ENCODE data around the gene TTC34. TPM values are rescaled to one million over a fixed set of nuclear protein-coding genes. Genes with fewer than 3 reads are reported as not detected.

Gene TTC34
- total RNA-seq, 4 donors from 2014 or later, result not detected

- Histone ChIP-seq H3K4me3 (no peak overlapping the region), H3K4me1 (no peaks in the 10 kb centered on the region), H3K27ac (no peak overlapping the region), H3K9me3 (no peaks in the 10 kb centered on the region), H3K27me3 (peaks cover 0 to 8% (median 0%) of the 10 kb centered on the region in 3 donors), H3K36me3 (no peaks in the 10 kb centered on the region)
- ATAC-seq, result no peak
- DNase-seq, result no peak
- in situ Hi-C loops (cut with MboI; ENCODE audit: low sequenced_read_pairs in 4 of 4) (no loop called here), intact Hi-C loops (cut with DNase I; ENCODE audit: low total_unique reads) (no loop called here)
- TF ChIP-seq POLR2A (IDR thresholded peaks at IDR 0.05) (no peak), CTCF (IDR thresholded peaks at IDR 0.05 in 4 of 5, conservative IDR thresholded peaks at IDR 0.05 in 1 of 5) (no peak)
These were observed 32.1 kb upstream of the TTC34 start for GRCh38 chr1:2833454-2834145.

GRCh38 chr1:2832506-2833453, 31.3 kb upstream of the TTC34 start:
- no peaks in the 10 kb centered on the region for H3K9me3 ChIP-seq
- in situ Hi-C loops (cut with MboI; ENCODE audit: low sequenced_read_pairs in 4 of 4) (no loop called here), intact Hi-C loops (cut with DNase I; ENCODE audit: low total_unique reads) (no loop called here)
- no peak overlapping the region for H3K27ac ChIP-seq
- H3K36me3 ChIP-seq, result no peaks in the 10 kb centered on the region
- peaks cover 0 to 8% (median 0%) of the 10 kb centered on the region in 3 donors for H3K27me3 ChIP-seq
- no peak overlapping the region for H3K4me3 ChIP-seq
- ATAC-seq (no peak), DNase-seq (no peak)
- TF ChIP-seq CTCF (IDR thresholded peaks at IDR 0.05 in 4 of 5, conservative IDR thresholded peaks at IDR 0.05 in 1 of 5) (no peak), POLR2A (IDR thresholded peaks at IDR 0.05) (no peak)
- no peaks in the 10 kb centered on the region for H3K4me1 ChIP-seq

GRCh38 chr1:2831596-2832212, 30.2 kb upstream of the TTC34 start:
- TF ChIP-seq POLR2A (IDR thresholded peaks at IDR 0.05), result no peak
- TF ChIP-seq CTCF (IDR thresholded peaks at IDR 0.05 in 4 of 5, conservative IDR thresholded peaks at IDR 0.05 in 1 of 5), result no peak
- no peaks in the 10 kb centered on the region for H3K4me1 ChIP-seq
- ATAC-seq, result no peak
- H3K27me3 ChIP-seq, result peaks cover 0 to 8% (median 0%) of the 10 kb centered on the region in 3 donors
- H3K36me3 ChIP-seq, result no peaks in the 10 kb centered on the region
- H3K4me3 ChIP-seq, result no peak overlapping the region
- in situ Hi-C loops (cut with MboI; ENCODE audit: low sequenced_read_pairs in 4 of 4) (no loop called here), intact Hi-C loops (cut with DNase I; ENCODE audit: low total_unique reads) (no loop called here)
- H3K27ac ChIP-seq, result no peak overlapping the region
- no peak for DNase-seq
- H3K9me3 ChIP-seq, result no peaks in the 10 kb centered on the region

GRCh38 chr1:2830761-2831425, 29.4 kb upstream of the TTC34 start:
- TF ChIP-seq POLR2A (IDR thresholded peaks at IDR 0.05), result no peak
- no peak for TF ChIP-seq CTCF (IDR thresholded peaks at IDR 0.05 in 4 of 5, conservative IDR thresholded peaks at IDR 0.05 in 1 of 5)
- ATAC-seq (no peak), DNase-seq (no peak)
- intact Hi-C loops (cut with DNase I; ENCODE audit: low total_unique reads), result no loop called here
- Histone ChIP-seq H3K4me1 (no peaks in the 10 kb centered on the region), H3K36me3 (no peaks in the 10 kb centered on the region), H3K9me3 (no peaks in the 10 kb centered on the region), H3K27me3 (peaks cover 0 to 8% (median 0%) of the 10 kb centered on the region in 3 donors), H3K27ac (no peak overlapping the region), H3K4me3 (no peak overlapping the region)
- in situ Hi-C loops (cut with MboI; ENCODE audit: low sequenced_read_pairs in 4 of 4), result no loop called here
